Activated CD8-positive, alpha-beta memory T cell treated with anti-CD3 and anti-CD28 coated beads, Interleukin-2, amount 50 U/mL, for 4 hours (primary cell): ENCODE data around the gene FEZ2.

ENCODE experiments used
- DNase-seq: peaks from one replicate; pipeline ENCODE4 v3.0.0-alpha.2; 2020

Gene FEZ2

GRCh38 chr2:36560726-36561125 is 37.2 kb downstream of the FEZ2 start:
- DNase-seq, result no peak

- no peak for DNase-seq
Observed at GRCh38 chr2:36559221-36559942, 38.6 kb downstream of the FEZ2 start.

GRCh38 chr2:36556842-36557241 is 41.1 kb downstream of the FEZ2 start:
- no peak for DNase-seq

GRCh38 chr2:36555789-36556188 is 42.2 kb downstream of the FEZ2 start:
- DNase-seq, result no peak

- DNase-seq, result no peak
Observed at GRCh38 chr2:36554531-36554930, 43.4 kb downstream of the FEZ2 start.

GRCh38 chr2:36553683-36554082 is 44.3 kb downstream of the FEZ2 start:
- DNase-seq, result no peak

- DNase-seq, result no peak
Observed at GRCh38 chr2:36550006-36550405, 48.0 kb downstream of the FEZ2 start.

GRCh38 chr2:36549165-36549574 is 48.8 kb downstream of the FEZ2 start:
- no peak for DNase-seq

GRCh38 chr2:36547906-36548305 is 50.1 kb downstream of the FEZ2 start:
- DNase-seq, result no peak

- DNase-seq, result no peak
Observed at GRCh38 chr2:36545871-36546416, 52.0 kb downstream of the FEZ2 start.

- DNase-seq, result no peak
Observed at GRCh38 chr2:36544638-36545338, 53.2 kb downstream of the FEZ2 start.

GRCh38 chr2:36541891-36542595 is 55.9 kb downstream of the FEZ2 start:
- no peak for DNase-seq

- DNase-seq, result no peak
Observed at GRCh38 chr2:36540986-36541754, 56.8 kb downstream of the FEZ2 start.

- no peak for DNase-seq
Observed at GRCh38 chr2:36539631-36540030, 58.3 kb downstream of the FEZ2 start.

- no peak for DNase-seq
Observed at GRCh38 chr2:36538335-36538734, 59.6 kb downstream of the FEZ2 start.

- no peak for DNase-seq
Observed at GRCh38 chr2:36536776-36537175, 61.2 kb downstream of the FEZ2 start.

GRCh38 chr2:36535099-36535498 is 62.9 kb downstream of the FEZ2 start:
- DNase-seq, result no peak

GRCh38 chr2:36534275-36534799 is 63.6 kb downstream of the FEZ2 start:
- DNase-seq, result no peak

GRCh38 chr2:36530983-36531354 is 67.0 kb downstream of the FEZ2 start:
- DNase-seq, result no peak

- DNase-seq, result no peak
Observed at GRCh38 chr2:36530178-36530982, 67.6 kb downstream of the FEZ2 start.

- no peak for DNase-seq
Observed at GRCh38 chr2:36528766-36529392, 69.1 kb downstream of the FEZ2 start.
